GM18951 (cell line): ENCODE data around the gene GRK5.
"Not testable (repeated sequence)": the region's sequence is repeated elsewhere in the genome, so short reads cannot be mapped to it uniquely, and the experiment has no call there.

Experiments used
- POLR2A ChIP-seq: IDR thresholded peaks from 4 replicates; pipeline ENCODE4 v1.6.1; 2011; ENCODE audit warnings: mild to moderate bottlenecking; ENCODE audit not compliant: insufficient read length, insufficient read depth; ENCODE audit errors: extremely low read depth
- in situ Hi-C: fragments of 300-500 bp; cut with MboI; formaldehyde crosslinking; loops from one replicate; pipeline ENCODE4 v1.12.0; 2022; ENCODE audit warnings: low sequenced_read_pairs, mixed read lengths, inconsistent platforms; ENCODE audit not compliant: unreplicated experiment

GRK5 gene

GRCh38 chr10:119251315-119251708 is 43.9 kb downstream of the GRK5 start:
- TF ChIP-seq POLR2A: no peak
- in situ Hi-C loops: no loop called here

- in situ Hi-C loops: no loop called here
- no peak for TF ChIP-seq POLR2A
Observed at GRCh38 chr10:119252051-119252465, 44.7 kb downstream of the GRK5 start.

- in situ Hi-C loops: no loop called here
Observed at GRCh38 chr10:119252470-119253151, 45.2 kb downstream of the GRK5 start.

GRCh38 chr10:119253433-119254174 is 46.2 kb downstream of the GRK5 start:
- TF ChIP-seq POLR2A: no peak
- in situ Hi-C loops: no loop called here

More at GRCh38 chr10:119252470-119253151, 45.2 kb downstream of the GRK5 start:
- TF ChIP-seq POLR2A: no peak

GRCh38 chr10:119254335-119254734 is 47.0 kb downstream of the GRK5 start:
- TF ChIP-seq POLR2A: no peak
- in situ Hi-C loops: no loop called here

GRCh38 chr10:119256030-119256429 is 48.7 kb downstream of the GRK5 start:
- in situ Hi-C loops: no loop called here
- no peak for TF ChIP-seq POLR2A

GRCh38 chr10:119256897-119257296 is 49.5 kb downstream of the GRK5 start:
- TF ChIP-seq POLR2A: no peak
- in situ Hi-C loops: no loop called here

GRCh38 chr10:119257899-119258419 is 50.6 kb downstream of the GRK5 start:
- TF ChIP-seq POLR2A: no peak
- in situ Hi-C loops: no loop called here

- in situ Hi-C loops: no loop called here
- TF ChIP-seq POLR2A: no peak
Observed at GRCh38 chr10:119259345-119259744, 52.0 kb downstream of the GRK5 start.

GRCh38 chr10:119261016-119261415 is 53.6 kb downstream of the GRK5 start:
- in situ Hi-C loops: not testable (repeated sequence)

- in situ Hi-C loops: no loop called here
- no peak for TF ChIP-seq POLR2A
Observed at GRCh38 chr10:119263951-119264617, 56.7 kb downstream of the GRK5 start.

- in situ Hi-C loops: no loop called here
Observed at GRCh38 chr10:119265691-119266090, 58.3 kb downstream of the GRK5 start.

GRCh38 chr10:119267384-119267783 is 60.0 kb downstream of the GRK5 start:
- no peak for TF ChIP-seq POLR2A
- in situ Hi-C loops: no loop called here

More at GRCh38 chr10:119265691-119266090, 58.3 kb downstream of the GRK5 start:
- no peak for TF ChIP-seq POLR2A
